NCI-H510A treated with DMSO at 0.1 percent for 48 hours (cell line): ENCODE measurements around the gene CBLIF.
A peak's percentile ranks its signal among the peaks of the same experiment; 100 is the strongest.
"Not testable (repeated sequence)": the region's sequence is repeated elsewhere in the genome, so short reads cannot be mapped to it uniquely, and the experiment has no call there.

ENCODE experiments used
- DNase-seq: peaks from one replicate; lab custom pipeline; 2025; lab: John Stamatoyannopoulos, UW

Gene CBLIF

GRCh38 chr11:59847626-59848025 is 2.3 kb upstream of the CBLIF start:
- no peak for DNase-seq

GRCh38 chr11:59846556-59846955 is 1.3 kb upstream of the CBLIF start:
- DNase-seq, result no peak

- no peak for DNase-seq
Measured at GRCh38 chr11:59842316-59842715, 3.0 kb downstream of the CBLIF start.

- no peak for DNase-seq
Measured at GRCh38 chr11:59841514-59841913, 3.8 kb downstream of the CBLIF start.

- no peak for DNase-seq
Measured at GRCh38 chr11:59839615-59840014, 5.7 kb downstream of the CBLIF start.

- DNase-seq, result no peak
Measured at GRCh38 chr11:59833602-59834001, 11.7 kb downstream of the CBLIF start.

GRCh38 chr11:59829358-59829757 is 15.9 kb downstream of the CBLIF start:
- DNase-seq, result no peak

GRCh38 chr11:59822989-59823566 is 22.2 kb downstream of the CBLIF start:
- peak; percentile 12 for DNase-seq

GRCh38 chr11:59818572-59818971 is 26.7 kb downstream of the CBLIF start:
- no peak for DNase-seq

GRCh38 chr11:59816434-59816833 is 28.9 kb downstream of the CBLIF start:
- not testable (repeated sequence) for DNase-seq

- no peak for DNase-seq
Measured at GRCh38 chr11:59815754-59816153, 29.5 kb downstream of the CBLIF start.

GRCh38 chr11:59814021-59814420 is 31.3 kb downstream of the CBLIF start:
- DNase-seq, result no peak

- no peak for DNase-seq
Measured at GRCh38 chr11:59813364-59813763, 31.9 kb downstream of the CBLIF start.

GRCh38 chr11:59812220-59812619 is 33.1 kb downstream of the CBLIF start:
- no peak for DNase-seq

- no peak for DNase-seq
Measured at GRCh38 chr11:59810911-59811259, 34.4 kb downstream of the CBLIF start.

- peak; percentile 90 for DNase-seq
Measured at GRCh38 chr11:59810189-59810910, 34.9 kb downstream of the CBLIF start, which contains the start of gene MRPL16. MRPL16 (minus strand) TSS chr11:59810778; CDS start chr11:59810658, 120 bp downstream.

GRCh38 chr11:59807047-59807610 is 38.2 kb downstream of the CBLIF start:
- DNase-seq, result no peak

- no peak for DNase-seq
Measured at GRCh38 chr11:59804061-59804460, 41.2 kb downstream of the CBLIF start.

- peak; percentile 29 for DNase-seq
Measured at GRCh38 chr11:59802639-59803176, 42.6 kb downstream of the CBLIF start.

GRCh38 chr11:59801981-59802638 is 43.2 kb downstream of the CBLIF start:
- no peak for DNase-seq

- no peak for DNase-seq
Measured at GRCh38 chr11:59801160-59801706, 44.1 kb downstream of the CBLIF start.

- no peak for DNase-seq
Measured at GRCh38 chr11:59800390-59801025, 44.8 kb downstream of the CBLIF start.
